Measurements from ENCODE around the gene PBRM1.

The PBRM1 gene

GRCh38 chr3:52574056-52574965 is 111.4 kb downstream of the PBRM1 start:
- no peak for DNase-seq (ENCODE audit: low read depth in 2 of 2)

DNA sequence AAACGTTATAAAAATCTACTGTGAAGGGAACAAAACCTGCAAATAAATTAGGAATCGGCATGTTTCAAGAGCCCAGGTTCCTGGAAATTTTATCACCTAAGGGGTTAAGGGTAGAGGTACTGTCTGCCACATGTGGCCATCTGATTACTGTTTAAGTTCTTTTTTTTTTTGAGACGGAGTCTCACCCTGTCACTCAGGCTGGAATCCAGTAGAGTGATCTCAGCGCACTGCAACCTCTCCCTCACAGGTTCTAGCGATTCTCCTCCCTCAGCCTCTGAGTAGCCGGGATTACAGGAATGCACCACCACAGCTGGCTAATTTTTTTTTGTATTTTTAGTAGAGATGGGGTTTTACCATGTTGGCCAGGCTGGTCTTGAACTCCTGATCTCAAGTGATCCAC is 113.5 kb downstream of the PBRM1 start:
- no peak for DNase-seq (ENCODE audit: low read depth in 2 of 2)

- DNase-seq (ENCODE audit: low read depth in 2 of 2) = no peak
Observed at GRCh38 chr3:52570076-52570475, 115.6 kb downstream of the PBRM1 start.

DNA sequence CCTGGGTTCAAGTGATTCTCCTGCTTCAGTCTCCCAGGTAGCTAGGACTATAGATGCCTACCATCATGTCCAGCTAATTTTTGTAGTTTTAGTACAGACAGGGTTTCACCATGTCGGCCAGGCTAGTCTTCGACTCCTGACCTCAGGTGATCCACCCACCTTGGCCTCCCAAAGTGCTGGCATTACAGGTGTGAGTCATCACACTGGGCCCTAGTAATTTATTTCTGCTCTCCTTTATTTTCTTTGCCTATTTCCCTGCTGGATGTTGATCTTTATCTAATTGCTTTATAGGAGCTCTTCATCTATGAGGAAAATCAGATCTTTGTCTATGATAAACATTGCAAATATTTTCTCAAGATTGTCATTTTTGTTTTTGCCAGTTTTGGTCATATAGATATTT is 117.6 kb downstream of the PBRM1 start:
- no peak for DNase-seq (ENCODE audit: low read depth in 2 of 2)

- DNase-seq (ENCODE audit: low read depth in 2 of 2) = no peak
Observed at GRCh38 chr3:52563984-52564383, 121.7 kb downstream of the PBRM1 start.

- no peak for DNase-seq (ENCODE audit: low read depth in 2 of 2)
Observed at GRCh38 chr3:52561028-52561747, 124.5 kb downstream of the PBRM1 start.

DNA sequence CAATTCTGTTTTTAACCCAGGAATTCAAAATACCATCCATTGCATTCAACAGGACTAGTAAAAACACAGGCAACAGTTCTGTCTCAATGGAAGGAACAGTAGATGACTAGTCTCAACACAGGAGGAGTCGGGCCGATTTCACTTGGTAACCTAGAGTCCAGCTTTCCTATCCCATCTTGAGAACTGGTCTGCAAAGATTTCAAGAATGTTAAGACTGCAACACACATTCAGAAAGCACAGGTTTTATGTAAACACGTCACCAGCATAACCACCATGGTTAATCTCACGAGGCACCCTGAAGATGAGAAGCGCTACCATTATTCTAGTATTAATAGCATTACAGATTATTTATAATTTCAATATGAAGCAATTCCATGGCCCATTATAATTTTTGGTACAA is 127.3 kb downstream of the PBRM1 start:
- no peak for DNase-seq (ENCODE audit: low read depth in 2 of 2)

DNA sequence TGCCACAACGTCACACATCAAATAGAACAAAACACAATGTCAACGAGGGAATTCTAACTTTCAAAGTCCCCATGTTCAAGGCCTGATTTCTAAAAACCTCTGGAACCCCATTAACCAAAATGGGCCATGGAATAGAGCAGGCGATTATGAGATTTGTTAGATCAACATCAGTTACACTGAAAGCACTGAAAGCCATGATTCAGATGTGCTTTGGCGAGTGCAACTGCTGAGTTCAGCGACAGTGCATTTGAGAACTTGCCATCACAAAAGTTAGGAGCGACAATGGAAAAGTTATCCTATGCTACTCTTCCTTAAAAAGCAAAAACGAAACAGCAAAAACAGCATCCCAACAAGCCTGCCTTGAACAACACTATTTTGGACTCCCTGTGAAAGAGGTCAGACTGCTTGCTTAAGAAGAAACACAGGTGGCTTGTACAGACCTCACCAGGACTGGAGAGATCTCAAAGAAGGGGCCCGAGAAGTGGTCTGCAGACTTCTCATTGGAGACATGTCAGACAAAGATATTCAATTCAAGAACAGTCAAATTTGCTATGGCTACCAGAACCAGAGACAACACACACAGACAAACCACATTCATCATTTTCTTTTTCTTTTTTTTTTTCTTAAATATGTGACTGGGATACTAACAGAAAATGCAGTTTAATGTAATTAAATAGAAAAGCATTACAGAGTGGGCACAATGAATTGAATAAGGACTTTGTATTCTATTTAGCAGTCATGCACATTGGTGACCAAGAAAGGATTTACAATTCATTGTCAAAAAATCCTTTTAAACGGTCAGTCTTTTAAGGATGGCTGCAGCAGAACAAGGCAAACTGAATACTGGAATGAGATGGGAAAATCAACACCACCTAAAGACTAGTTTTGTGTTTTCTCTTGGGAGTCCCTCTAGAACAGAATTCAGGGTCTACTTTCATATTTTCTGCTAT is 128.4 kb downstream of the PBRM1 start:
- no peak for DNase-seq (ENCODE audit: low read depth in 2 of 2)

DNA sequence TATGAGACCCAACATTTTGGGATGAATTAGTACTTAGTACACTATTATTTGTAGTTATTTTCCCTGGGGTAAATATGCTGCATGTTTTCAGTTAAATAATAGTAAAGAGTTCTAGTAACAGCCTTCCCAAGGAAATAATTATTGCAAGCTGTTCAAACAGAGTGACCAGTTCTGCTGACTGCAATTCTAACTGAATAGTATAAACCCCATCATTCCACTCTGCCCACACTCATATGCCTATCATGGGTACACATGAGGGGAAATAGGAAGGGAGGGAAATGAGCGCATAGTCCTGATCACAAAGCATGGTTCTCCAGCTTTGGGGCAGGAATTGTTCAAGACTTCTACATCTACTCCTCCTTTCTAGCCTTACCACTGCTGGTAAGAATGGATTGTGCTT is 130.7 kb downstream of the PBRM1 start:
- no peak for DNase-seq (ENCODE audit: low read depth in 2 of 2)

DNA sequence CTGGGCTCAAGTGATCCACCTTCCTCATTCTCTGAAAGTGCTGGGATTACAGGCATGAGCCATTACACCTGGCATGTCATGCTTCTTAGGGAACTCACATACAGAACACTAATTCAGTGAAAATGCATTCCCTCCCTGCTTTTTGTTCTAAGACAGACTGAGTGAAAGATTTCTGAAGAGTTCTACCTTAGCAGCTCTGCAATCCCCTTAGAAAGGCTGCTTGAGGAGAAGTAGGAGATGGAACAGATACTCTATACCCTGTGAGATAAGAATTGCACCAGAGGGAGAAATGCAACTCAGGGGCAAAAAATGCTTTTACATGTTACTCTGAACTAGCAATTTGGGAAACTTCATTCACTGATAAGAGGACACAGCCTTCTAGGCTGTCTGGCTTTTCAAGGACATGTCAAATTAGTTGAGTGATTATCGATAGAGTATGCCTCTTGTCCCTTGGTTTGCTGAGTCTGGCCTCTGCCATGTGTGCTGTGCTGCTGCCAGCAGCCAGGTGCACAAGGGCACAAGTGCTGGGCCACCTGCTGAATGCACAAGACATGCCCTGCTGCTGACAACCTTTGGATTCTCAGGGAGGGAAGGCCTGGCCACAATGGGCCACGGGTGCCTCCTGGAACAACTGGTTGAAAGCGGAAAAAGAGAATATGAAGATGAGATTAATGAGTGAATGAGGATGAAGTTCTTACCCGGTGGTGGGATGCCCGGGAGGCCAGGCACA is 131.5 kb downstream of the PBRM1 start:
- no peak for DNase-seq (ENCODE audit: low read depth in 2 of 2)

DNA sequence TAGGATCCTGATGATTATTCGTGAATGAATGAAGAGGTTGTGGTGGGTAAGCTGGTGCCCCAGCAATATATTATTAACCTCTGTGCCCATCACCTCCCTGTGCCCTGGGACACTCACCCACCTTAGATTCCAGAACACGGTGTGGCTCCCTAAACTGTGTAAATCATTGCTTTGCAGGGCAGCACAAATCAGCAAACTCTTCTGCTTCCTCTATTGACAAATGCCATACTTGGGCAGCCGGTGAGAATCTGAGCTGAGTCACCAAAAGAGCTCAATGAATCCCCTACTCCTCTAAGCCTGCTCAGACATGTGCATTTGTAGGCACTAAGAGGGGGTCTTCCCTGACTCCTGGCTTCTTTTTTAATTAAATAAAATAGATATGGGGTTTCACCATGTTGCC is 133.6 kb downstream of the PBRM1 start:
- no peak for DNase-seq (ENCODE audit: low read depth in 2 of 2)

GRCh38 chr3:52551118-52551517 is 134.6 kb downstream of the PBRM1 start:
- no peak for DNase-seq (ENCODE audit: low read depth in 2 of 2)

- no peak for DNase-seq (ENCODE audit: low read depth in 2 of 2)
Observed at GRCh38 chr3:52547143-52547542, 138.6 kb downstream of the PBRM1 start.

DNA sequence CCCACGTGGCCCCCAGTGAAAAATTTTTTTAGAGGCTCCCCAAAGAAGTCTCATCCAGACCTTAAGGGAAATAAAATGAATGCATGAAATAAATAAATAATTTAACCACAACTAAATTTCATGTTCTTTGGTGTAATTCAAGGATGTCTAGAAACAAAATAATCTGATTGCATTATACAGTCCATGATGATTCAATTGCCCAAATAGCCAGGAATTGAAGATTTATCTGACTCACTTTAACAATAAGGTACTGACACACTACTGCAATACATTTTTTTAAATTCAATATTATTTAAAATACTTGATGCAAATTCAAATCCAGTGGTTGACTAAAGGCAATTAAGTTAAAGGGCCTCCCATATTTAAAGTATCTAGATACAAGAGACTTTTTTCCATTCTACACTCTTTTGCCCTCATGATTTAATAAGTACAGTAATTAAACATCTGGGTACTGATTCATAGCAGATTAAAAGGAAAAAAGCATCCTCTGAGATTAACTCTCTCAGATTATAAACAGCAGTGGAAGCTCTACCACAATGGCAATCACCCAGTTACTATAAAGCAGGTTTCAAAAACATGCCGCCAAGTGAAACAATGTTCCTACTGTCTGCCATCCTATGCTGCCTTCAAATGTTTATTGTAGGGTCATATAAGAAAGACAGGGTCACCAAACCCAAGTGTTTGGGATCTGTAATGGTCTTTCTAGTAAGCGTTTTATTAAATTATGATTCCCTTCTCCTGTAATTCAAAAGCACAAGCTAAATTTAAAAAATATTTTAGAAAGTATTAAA is 139.4 kb downstream of the PBRM1 start:
- DNase-seq (ENCODE audit: low read depth in 2 of 2) = no peak

DNA sequence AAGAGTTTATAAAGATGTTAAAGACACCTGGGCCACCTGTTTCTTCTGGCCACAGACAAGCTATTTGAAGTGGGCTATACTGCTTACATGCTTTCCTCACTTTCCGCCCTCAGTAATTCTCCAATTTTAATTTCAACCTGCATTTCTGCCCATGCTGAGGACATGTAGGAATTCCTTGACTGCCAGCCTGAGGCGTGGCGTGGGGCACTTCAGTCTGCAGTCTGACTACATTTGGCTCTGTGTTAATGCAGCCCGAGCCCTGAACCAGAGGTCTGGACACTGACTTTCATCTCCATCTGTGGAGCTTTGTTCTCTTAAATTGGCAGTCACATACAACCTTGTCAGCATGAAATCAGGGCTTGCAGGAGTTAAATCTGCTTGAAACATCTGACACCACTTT is 140.8 kb downstream of the PBRM1 start:
- DNase-seq (ENCODE audit: low read depth in 2 of 2) = no peak

DNA sequence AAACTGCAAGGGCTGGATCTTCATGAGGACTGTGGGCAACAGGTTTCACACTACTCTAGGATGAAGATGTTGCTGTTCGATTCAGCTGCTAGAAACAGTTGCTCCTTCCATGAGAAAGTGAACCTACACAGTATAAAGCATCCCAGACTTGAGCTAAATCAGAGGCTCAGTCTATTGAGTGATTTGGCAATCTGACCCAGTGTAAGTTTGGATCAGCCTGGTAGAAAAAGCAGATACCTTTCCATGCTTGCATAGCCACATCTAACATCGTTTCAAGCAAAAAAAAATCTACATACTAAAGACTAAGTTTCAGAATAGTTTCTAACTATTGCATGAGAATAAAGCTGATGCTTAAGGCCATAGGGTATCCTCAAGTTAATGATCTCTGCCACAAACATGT is 144.7 kb downstream of the PBRM1 start:
- no peak for DNase-seq (ENCODE audit: low read depth in 2 of 2)

DNA sequence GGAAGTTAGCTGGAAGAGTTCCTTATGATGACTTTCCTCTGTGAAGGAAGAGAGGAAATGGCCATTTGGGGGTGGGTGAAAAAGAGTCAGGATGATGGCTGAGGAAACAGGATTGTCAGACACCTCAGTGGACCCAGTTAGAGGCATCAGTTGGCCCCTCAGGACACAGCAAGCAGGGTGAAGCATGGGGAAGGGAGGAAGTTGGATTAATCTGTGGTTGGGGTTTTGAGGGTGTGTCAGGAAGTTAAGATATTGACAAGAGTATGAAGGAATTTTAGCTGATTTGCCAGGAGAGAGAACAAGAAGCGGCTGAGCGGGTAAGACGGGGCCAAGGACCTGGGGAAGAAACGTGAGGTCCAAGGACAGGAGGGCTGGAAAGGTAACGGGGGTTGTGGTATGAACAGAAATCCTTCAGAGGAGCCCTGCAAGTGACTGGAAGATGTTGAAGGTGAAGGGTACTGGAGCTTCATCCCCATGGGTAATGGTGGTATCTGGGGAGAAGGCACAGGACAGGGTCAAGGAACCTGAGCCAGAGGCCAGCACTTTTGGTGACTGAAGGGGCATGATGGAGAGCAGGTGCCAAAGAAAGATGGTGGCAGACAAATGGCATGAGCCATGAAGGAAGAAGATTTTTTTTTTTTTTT is 146.6 kb downstream of the PBRM1 start:
- no peak for DNase-seq (ENCODE audit: low read depth in 2 of 2)

GRCh38 chr3:52537726-52538421 is 147.8 kb downstream of the PBRM1 start:
- DNase-seq (ENCODE audit: low read depth in 2 of 2) = no peak

DNA sequence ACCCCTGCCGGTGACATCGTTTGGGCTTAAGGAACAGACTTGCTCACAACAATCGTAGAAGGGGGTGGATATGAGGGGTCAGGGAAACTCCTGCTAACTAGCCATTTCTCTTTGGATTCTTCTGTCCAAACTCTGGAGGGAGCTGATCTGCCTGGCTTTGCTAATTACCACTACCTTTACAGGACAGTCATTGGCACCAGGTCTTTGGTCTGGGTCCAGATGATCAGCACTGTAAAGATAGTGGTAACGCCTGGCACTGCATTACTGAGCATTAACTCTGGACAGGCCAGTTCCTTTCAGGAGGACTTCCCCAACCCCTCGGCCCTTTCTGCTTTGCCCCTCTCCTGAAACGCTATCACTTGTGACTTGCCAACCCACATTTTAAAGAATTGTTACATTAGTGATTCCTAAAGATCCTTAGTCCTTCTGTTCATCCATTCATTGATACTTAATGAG is 148.5 kb downstream of the PBRM1 start:
- no peak for DNase-seq (ENCODE audit: low read depth in 2 of 2)
